GM18870 (cell line): ENCODE measurements around the gene LGMN.
A peak's percentile ranks its signal among the peaks of the same experiment; 100 is the strongest.
"Not testable (repeated sequence)": the region's sequence is repeated elsewhere in the genome, so short reads cannot be mapped to it uniquely, and the experiment has no call there.

Experiments
- ATAC-seq: cut with Tn5 transposase; IDR thresholded peaks from one replicate; pipeline ENCODE4 v1.9.1; 2021; ENCODE audit warnings: moderate library complexity; ENCODE audit not compliant: unreplicated experiment

LGMN gene

DNA sequence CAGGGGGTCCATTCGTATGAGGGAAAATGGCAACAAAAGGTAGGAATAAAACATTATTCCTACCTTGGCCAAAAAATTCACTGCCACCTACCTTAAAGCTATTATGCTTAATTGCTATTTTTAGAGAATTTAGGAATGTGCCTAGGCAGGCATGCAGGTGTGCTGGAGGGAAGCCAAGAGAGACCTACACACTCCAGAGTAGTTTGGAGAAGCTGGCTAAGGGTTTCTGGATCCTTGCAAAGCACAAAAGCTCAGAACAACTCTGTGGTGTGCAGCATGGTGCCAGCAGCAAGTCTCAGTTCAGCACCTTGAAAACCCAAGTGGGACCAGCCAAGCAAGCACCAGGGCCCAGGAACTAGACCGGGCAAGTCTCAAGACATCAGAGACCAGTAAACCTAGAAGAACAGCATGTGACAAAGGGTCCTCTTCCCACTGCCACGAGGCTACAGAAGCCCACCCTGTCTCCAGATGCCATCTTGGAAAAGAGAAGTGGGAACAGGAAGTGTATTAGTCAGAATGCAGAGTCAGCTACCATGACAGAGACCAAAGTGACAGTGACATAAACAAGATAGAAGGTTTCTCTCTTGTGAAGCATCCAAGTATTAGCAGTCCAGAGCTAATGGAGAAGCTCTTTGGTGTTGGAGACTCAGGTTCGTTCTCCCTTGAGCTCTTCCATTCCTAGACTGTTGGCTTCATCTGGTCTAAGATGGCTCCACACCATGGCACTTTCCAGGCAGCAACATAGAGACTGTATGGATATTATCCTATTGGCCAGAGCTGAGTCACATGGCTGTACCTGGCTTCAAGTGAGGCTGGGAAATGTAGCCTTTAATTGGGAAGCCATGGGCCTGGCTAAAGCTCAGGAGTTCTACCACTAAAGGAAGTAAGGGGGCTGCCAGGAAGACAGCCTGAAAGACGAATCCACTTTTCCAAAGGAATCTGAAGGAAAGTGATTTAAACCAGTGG lies 15.5 kb upstream of the LGMN start:
- not testable (repeated sequence) for ATAC-seq

- ATAC-seq: no peak
These were observed 12.0 kb upstream of the LGMN start for GRCh38 chr14:92760524-92760805.

- ATAC-seq: no peak
These were observed 11.5 kb upstream of the LGMN start for GRCh38 chr14:92759679-92760523.

DNA sequence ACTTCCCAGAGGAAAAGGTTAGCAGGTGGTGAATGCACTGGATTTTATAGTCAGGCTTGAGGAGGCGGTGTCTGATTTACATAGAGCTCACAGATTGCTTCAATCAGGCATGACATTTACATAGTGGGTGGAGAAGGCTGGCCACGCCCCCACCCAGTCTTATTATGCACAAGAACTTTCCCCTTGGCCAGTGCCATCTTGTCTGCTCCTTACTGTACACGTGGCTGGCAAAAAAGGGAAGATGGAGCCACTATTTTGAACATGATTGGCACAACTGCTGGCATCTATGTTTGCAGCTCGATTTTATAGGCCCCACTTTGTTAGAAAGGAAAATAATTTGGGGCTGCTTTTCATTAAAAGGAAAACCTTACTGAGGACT lies 10.9 kb upstream of the LGMN start:
- ATAC-seq: no peak

DNA sequence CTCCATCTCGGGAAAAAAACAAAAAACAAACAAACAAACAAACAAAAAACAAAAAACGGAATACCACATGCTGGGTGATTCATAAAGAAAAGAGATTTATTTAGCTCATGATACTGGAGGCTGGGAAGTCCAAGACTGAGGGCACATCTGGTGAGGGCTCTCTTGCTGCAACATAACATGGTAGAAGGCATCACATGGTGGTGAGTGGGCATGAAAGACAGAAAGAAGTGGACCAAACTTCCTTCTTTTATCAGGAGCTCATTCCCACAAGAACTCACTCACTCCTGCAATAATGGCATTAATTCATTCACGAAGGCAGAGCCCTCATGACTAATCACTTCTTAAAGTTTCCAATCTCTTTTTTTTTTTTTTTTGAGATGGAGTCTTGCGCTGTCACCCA lies 8.0 kb upstream of the LGMN start:
- ATAC-seq: no peak

GRCh38 chr14:92755495-92755894 lies 7.1 kb upstream of the LGMN start:
- ATAC-seq: no peak

DNA sequence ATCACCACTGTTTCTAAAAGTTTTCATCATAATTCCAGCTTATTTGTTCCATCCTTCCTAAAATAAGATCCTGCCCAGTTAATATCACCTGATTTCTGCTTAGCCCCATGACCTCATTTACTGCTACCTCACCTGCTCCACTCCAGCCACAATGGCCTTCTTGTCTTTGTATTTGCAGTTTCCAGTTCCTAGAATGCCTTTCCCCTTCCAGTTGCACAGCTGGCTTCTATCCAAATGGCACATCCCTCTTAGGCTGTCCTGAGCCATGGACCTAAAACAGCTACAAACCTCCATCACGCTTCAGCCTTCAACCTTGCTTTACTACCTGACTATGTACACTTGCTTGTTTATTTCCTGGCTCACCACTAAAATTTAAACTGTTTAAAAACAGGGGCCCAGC lies 6.5 kb upstream of the LGMN start:
- no peak for ATAC-seq

- no peak for ATAC-seq
These were observed 4.8 kb upstream of the LGMN start for GRCh38 chr14:92753250-92753649.

- ATAC-seq: no peak
These were observed 3.4 kb upstream of the LGMN start for GRCh38 chr14:92751819-92752218.

DNA sequence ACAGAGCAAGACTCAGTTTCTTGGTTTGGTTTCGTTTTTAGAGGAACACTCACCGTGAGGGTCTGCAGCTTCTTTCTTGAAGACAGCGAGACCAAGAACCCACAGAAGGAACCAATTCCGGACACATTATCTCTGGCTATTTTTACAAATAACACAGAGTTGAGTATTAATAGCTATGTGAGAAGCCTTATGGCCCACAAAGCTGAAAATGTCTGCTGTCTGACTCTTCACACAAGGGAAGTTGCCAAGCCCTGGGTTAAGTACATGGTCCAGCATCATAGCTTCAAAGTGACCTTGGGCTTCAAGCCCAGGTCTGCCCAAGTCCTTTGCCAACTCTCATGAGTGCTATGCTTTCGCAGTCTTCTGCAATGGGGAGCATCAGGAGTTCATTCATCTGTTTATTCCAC lies 2.6 kb upstream of the LGMN start:
- ATAC-seq: peak; percentile 38

- ATAC-seq: not testable (repeated sequence)
These were observed 1.8 kb upstream of the LGMN start for GRCh38 chr14:92750222-92750728.

- ATAC-seq: no peak
These were observed 647 bp downstream of the LGMN start for GRCh38 chr14:92747701-92748258.

- no peak for ATAC-seq
These were observed 4.2 kb downstream of the LGMN start for GRCh38 chr14:92744198-92744597.

GRCh38 chr14:92740440-92740839 lies 8.0 kb downstream of the LGMN start:
- no peak for ATAC-seq

DNA sequence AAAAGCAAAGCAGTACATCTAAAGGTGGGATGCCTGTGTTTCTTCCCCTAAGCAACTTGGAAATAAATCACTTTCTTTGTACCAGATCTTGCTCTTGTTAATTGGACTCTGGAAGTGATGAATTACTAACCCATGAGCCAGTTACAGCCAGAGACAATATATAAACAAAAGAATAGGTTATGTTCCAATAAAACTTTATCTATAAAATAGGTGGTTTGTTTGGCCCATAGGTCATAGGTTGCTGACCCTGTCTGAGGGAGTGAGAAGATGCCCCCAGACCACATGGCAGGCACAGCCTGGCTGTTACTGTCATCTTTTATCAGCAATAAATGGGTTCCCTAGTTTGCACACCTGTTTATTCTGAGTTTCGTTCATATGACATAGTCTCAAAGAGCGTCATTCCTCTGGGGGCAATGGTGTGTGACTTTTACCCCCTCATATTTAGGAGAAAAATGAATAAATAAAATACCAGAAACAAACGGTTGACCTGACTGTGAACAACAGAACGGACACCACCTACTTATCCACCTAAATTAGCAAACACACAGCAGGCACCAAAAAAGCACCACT lies 10.7 kb downstream of the LGMN start:
- ATAC-seq: no peak

- ATAC-seq: no peak
These were observed 11.2 kb downstream of the LGMN start for GRCh38 chr14:92737206-92737605.

DNA sequence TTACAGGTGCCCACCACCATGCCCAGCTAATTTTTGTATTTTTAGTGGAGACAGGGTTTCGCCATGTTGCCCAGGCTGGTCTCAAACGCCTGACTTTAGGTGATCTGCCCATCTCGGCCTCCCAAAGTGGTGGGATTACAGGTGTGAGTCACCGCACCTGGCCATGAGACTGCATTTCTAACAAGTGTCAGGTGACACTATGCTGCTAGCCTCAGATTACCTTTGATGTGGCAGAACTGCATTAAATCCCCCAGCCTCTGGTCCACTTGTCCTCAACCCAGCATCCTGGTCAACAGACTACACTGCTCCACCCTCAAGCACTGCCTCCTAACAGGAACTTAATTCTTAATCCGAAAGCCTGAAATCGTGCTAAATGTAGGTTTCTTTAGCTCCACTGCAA lies 13.1 kb downstream of the LGMN start:
- ATAC-seq: no peak

DNA sequence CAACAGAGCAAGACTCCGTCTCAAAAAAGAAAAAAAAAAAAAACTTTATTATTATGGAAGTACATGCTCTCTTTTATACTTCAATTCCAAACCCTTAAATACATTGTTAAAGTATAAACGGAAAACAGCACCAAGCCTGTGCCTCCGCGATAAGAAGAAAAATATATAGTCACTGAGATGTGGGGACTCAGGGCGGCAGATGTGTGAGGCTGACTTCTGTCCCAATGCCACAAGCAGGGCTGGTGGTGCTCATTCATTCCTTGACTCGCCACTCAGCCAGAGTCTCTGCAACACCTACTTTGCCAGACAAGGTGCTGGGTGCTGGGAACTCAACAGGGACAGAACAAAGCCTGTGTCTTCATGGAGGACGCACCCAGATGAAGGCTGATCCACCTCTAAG lies 13.8 kb downstream of the LGMN start:
- no peak for ATAC-seq

DNA sequence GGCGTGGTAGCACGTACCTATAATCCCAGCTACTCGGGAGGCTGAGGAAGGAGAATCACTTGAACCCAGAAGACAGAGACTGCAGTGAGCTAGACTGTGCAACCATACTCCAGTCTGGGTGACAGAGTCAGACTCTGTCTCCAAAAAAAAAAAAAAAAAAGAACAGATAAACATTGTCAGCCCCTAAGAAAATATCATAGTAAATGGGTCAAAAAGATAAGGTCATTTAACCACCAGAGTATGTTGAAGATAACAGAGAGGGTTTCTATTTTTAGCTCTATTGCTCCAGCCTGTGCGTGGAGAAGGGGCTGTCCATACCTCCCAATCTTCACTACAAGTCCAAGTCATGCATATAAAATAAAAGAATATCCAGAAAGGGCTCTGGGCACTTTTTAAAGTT lies 15.4 kb downstream of the LGMN start:
- ATAC-seq: no peak

DNA sequence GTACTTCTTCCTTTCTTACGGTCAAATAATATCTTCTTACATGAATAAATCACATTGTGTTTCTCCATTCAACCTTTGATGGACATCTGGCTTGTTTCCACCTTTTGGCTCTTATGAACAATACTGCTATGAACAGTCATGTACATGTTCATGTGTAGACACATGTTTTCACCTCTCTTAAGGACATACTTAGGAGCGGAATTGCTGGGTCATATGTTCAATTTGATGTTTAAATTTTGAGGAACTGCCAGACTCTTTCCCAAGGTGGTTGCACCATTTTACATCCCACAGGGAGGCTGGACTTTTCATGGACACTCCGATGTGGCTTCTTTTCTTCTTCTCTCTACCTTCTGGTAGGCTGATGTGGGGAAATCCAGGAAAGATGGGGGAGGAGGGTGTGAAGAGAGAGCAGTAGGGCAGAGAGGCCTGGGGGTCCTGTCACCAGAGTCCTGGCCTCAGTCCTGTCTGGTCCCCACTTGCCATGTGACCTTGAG lies 16.8 kb downstream of the LGMN start:
- no peak for ATAC-seq
